RPMI7951 (cell line): ENCODE results near the gene METTL23. TPM values are rescaled to one million over a fixed set of nuclear protein-coding genes. Genes with fewer than 3 reads are reported as not detected.
"Not testable (repeated sequence)": the region's sequence is repeated elsewhere in the genome, so short reads cannot be mapped to it uniquely, and the experiment has no call there.

Experiments
- DNase-seq: peaks from one replicate; pipeline ENCODE4 v3.0.0-alpha.2; 2012; ENCODE audit warnings: low read depth
- total RNA-seq: library from RNA; depleted of rRNA; stranded (reverse); fragments of >200 nt; shearing (Covaris generic); gene quantifications from 2 replicates; pipeline ENCODE4 v1.2.3, GENCODE V29; 2014

METTL23 gene
- total RNA-seq, 1 experiment from 2014 or later = 47.9 TPM

GRCh38 chr17:76713765-76714164 lies 12.9 kb upstream of the METTL23 start:
- DNase-seq = no peak

- no peak for DNase-seq
Observed at GRCh38 chr17:76714336-76714735, 12.3 kb upstream of the METTL23 start.

GRCh38 chr17:76714822-76715495 lies 11.7 kb upstream of the METTL23 start:
- peak; percentile 42 for DNase-seq

GRCh38 chr17:76715496-76715830 lies 11.2 kb upstream of the METTL23 start:
- no peak for DNase-seq

GRCh38 chr17:76716146-76716838 lies 10.3 kb upstream of the METTL23 start:
- peak; percentile 96 for DNase-seq

- peak; percentile 69 for DNase-seq
Observed at GRCh38 chr17:76716839-76717215, 9.8 kb upstream of the METTL23 start.

- no peak for DNase-seq
Observed at GRCh38 chr17:76718516-76718915, 8.1 kb upstream of the METTL23 start.

- no peak for DNase-seq
Observed at GRCh38 chr17:76720211-76720610, 6.4 kb upstream of the METTL23 start.

- no peak for DNase-seq
Observed at GRCh38 chr17:76720941-76721340, 5.7 kb upstream of the METTL23 start.

- DNase-seq = no peak
Observed at GRCh38 chr17:76721463-76721862, 5.2 kb upstream of the METTL23 start.

- no peak for DNase-seq
Observed at GRCh38 chr17:76722279-76722678, 4.4 kb upstream of the METTL23 start.

- DNase-seq = not testable (repeated sequence)
Observed at GRCh38 chr17:76722977-76723376, 3.7 kb upstream of the METTL23 start.

- no peak for DNase-seq
Observed at GRCh38 chr17:76723812-76724211, 2.8 kb upstream of the METTL23 start.

GRCh38 chr17:76725580-76726230 lies 934 bp upstream of the METTL23 start:
- peak; percentile 46 for DNase-seq

GRCh38 chr17:76726231-76726775 lies 336 bp upstream of the METTL23 start, which contains the start of gene JMJD6:
Gene JMJD6, minus strand, starts transcription at chr17:76726606. Its CDS starts 131 bp downstream, at chr17:76726475.
- DNase-seq = peak; percentile 93

GRCh38 chr17:76727745-76728456 lies 1.3 kb downstream of the METTL23 start:
- peak; percentile 50 for DNase-seq

- DNase-seq = not testable (repeated sequence)
Observed at GRCh38 chr17:76731800-76732733, 5.4 kb downstream of the METTL23 start.

- DNase-seq = no peak
Observed at GRCh38 chr17:76732734-76733617, 6.3 kb downstream of the METTL23 start.

- DNase-seq = no peak
Observed at GRCh38 chr17:76733618-76733957, 6.9 kb downstream of the METTL23 start.
